Measurements from ENCODE around the gene ULK4.

DNA sequence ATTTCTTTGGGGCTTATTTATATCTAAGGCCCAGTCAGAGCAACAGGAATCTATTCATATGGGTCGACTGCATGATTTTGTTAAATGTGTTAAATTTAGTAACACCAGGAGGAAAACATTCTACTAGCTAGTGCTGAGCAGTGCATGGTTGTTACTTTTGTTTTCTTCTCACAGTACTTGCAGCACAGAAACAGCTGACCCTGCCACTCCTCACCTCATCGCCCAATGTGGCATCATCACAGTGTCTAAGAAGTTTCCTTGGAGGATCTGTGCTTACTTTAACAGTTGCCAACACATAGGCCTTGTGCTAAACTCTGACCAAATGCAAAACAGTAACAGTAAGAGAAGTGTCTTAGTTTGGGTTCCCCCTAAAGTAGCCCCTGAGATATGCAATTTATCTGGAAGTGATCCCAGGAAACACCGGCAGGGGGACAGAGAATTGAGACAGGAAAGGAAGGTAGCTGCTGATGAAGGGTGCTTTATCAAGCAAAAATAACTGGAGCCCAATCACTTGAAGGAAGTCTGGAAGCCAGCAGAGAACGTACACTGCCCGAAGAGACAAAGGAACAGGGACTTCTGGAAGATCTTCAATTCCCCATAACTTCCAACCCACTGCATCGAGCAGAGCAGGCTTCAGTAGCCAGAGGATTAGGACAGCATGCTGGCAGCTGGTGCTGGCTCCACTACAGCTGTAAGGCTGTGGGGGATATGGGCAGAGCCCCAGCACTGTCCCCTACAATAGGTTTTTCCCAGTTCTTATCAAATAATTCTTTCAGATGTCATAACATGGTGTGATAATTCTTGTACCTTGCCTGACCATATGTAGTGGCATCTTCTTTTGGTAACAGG lies 36.0 kb upstream of the ULK4 start:
- TF ChIP-seq TAF1 (IDR thresholded peaks at IDR 0.05; ENCODE audit: low read depth, low read length) (no peak), POLR2AphosphoS5 (IDR thresholded peaks at IDR 0.05; ENCODE audit: low read depth, low read length) (no peak), POLR2A (IDR thresholded peaks at IDR 0.05; ENCODE audit: low read depth, low read length) (no peak), POU2F2 (IDR thresholded peaks at IDR 0.05; ENCODE audit: low read depth, low read length) (no peak)

Data from GM12891 (cell line).